ENCODE data around the gene CNTN4. TPM values are rescaled to one million over a fixed set of nuclear protein-coding genes. Genes with fewer than 3 reads are reported as not detected.
A peak's percentile ranks its signal among the peaks of the same experiment; 100 is the strongest.

The CNTN4 gene
- total RNA-seq, 2 donors from 2014 or later, result 3.7 to 4.1 TPM

- ATAC-seq, result no peak
- intact Hi-C loops (cut with DNase I), result no loop called here
- DNase-seq, result no peak
These were observed 444.6 kb downstream of the CNTN4 start for GRCh38 chr3:2543247-2543646.

- intact Hi-C loops (cut with DNase I), result no loop called here
- no peak for ATAC-seq
- no peak for DNase-seq
These were observed 445.5 kb downstream of the CNTN4 start for GRCh38 chr3:2544212-2544611.

DNA sequence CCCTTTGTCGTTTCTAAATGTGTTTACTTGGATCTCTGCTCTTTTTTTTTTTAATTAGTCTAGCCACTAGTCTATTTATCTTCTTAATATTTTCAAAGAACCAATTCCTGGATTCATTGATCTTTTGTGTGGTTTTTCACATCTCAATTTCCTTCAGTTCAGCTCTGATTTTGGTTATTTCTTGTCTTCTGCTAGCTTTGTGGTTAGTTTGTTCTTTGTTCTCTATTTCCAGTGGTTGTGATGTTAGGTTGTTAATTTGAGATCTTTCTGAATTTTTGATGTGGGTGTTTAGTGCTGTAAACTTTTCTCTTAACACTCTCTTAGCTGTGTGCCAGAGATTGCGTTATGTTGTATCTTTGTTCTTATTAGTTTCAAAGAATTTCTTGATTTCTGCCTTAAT, 446.1 kb downstream of the CNTN4 start:
- DNase-seq, result no peak
- ATAC-seq, result no peak
- intact Hi-C loops (cut with DNase I), result no loop called here

DNA sequence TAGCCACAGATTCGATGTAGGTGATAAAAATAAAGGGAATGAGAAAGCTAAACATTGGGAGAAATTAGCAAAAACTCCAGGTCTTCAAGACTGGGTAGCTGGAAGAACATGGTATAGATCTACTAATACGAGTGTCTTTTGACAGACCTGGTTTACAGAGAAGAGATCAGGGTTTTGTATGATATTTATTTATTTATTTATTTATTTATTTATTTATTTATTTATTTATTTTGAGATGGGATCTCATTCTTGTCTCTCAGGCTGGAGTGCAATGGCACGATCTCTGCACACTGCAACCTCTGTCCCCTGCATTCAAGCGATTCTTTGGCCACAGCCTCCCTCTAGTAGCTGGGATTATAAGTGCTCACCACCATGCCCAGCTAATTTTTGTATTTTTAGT, 448.4 kb downstream of the CNTN4 start:
- DNase-seq (no peak), ATAC-seq (no peak)
- intact Hi-C loops (cut with DNase I), result no loop called here

DNA sequence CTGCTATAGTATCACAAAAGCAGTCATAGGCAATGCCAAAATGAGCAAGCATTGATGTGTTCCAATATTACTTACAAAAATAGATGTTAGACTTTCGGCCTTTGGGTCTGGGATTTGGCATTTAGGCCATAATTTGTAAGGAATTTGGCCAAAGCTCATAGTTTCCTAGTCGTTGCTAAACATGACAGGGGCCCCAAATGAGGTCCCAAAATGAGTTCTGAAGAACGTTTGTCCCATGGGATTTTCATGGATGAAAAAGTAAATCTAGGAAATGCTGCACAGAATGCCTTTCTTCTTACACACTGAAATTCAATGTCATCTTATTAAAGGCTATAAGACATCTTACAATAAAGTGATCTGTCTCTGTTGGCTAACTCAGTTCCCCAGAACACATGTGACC, 456.0 kb downstream of the CNTN4 start:
- intact Hi-C loops (cut with DNase I), result no loop called here
- DNase-seq (no peak), ATAC-seq (no peak)

DNA sequence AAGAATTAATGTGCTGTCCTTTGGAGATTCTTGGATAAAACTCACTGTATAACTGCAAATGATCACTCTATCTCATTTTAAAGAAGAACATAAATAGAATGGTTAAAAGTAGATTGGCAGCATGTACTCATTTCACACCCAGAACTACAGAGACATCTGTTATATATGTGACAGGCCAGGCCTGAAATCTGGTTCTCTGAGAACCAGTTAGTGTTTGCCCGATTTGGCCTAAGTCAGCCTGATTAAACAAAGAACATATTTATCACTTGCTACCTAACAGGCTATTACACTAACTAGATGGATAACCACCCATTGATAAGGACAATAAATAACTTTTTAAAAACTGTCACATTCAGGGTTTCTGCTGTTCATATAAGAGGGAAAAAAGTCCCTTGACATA, 460.1 kb downstream of the CNTN4 start:
- intact Hi-C loops (cut with DNase I), result no loop called here
- no peak for ATAC-seq
- no peak for DNase-seq

GRCh38 chr3:2567451-2567850, 468.8 kb downstream of the CNTN4 start:
- intact Hi-C loops (cut with DNase I), result no loop called here
- no peak for ATAC-seq
- DNase-seq, result no peak

GRCh38 chr3:2568156-2568555, 469.5 kb downstream of the CNTN4 start:
- DNase-seq (no peak), ATAC-seq (no peak)
- intact Hi-C loops (cut with DNase I), result no loop called here

DNA sequence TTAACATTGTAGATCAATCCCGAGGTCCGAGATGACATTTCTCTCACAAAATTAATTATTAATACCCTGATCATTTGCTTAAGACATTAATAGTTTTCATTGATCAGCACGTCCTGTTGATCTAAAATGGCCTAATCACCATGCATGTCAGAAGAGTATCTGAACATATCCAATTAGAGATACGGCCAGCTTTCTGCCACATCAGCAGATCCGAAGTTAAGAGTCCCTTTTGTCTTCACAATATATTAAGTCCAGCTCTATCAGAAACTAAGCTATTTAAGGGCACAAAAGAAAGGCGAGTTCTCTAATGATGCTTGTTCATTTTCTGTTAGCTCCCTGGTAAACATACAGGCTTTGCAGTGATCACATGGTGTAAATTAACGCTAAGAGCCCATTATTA, 470.3 kb downstream of the CNTN4 start:
- ATAC-seq, result no peak
- intact Hi-C loops (cut with DNase I), result no loop called here

DNA sequence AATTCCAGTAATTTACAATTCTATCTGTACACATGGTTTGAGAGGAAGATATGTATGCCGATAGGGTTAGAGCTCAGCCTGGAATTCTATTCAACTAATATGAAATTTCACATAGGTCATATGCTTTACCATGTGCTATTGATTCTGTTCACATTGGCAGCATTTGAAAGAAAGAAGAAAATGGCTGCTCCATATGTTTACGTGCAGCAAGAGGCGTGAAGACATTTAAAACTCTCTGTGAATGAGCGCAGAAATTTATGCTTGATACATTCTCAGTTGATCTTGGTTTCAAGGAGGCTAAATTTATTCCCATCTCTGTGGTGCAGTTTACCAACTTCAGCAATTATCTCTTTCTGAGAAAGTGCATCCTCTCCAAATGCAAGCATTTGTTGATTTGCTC, 478.9 kb downstream of the CNTN4 start:
- intact Hi-C loops (cut with DNase I), result no loop called here
- ATAC-seq (no peak), DNase-seq (no peak)

More for the DNA sequence above, 470.3 kb downstream of the CNTN4 start:
- no peak for DNase-seq

GRCh38 chr3:2578560-2578959, 479.9 kb downstream of the CNTN4 start:
- ATAC-seq, result no peak
- intact Hi-C loops (cut with DNase I), result no loop called here

DNA sequence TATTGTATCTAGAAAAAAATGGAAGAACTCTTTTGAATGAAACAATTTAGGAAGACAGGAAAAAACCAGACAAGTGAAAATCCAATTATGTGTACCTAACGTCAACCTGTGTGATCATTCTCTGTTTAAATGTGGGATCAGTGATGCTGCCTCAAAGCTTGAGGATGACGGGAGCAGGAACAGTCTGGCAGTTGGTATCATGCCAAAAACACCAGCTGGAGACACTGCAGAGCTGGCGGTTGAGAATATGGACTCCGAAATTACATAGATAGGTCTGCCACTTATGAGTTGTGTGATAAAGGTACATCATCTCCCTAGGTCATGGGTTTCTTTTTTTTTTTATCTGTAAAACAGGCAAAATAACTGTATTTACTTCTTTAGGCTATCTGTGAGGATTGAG, 480.5 kb downstream of the CNTN4 start:
- ATAC-seq (peak in 1 of 2 donors; percentile 39), DNase-seq (no peak)
- intact Hi-C loops (cut with DNase I), result no loop called here

More at GRCh38 chr3:2578560-2578959, 479.9 kb downstream of the CNTN4 start:
- no peak for DNase-seq

GRCh38 chr3:2583046-2583445, 484.4 kb downstream of the CNTN4 start:
- intact Hi-C loops (cut with DNase I), result no loop called here
- DNase-seq (no peak), ATAC-seq (no peak)

- ATAC-seq (no peak), DNase-seq (no peak)
- intact Hi-C loops (cut with DNase I), result no loop called here
These were observed 490.8 kb downstream of the CNTN4 start for GRCh38 chr3:2589336-2589969.

GRCh38 chr3:2595486-2595885, 496.8 kb downstream of the CNTN4 start:
- no peak for ATAC-seq
- intact Hi-C loops (cut with DNase I), result no loop called here
- DNase-seq, result no peak

DNA sequence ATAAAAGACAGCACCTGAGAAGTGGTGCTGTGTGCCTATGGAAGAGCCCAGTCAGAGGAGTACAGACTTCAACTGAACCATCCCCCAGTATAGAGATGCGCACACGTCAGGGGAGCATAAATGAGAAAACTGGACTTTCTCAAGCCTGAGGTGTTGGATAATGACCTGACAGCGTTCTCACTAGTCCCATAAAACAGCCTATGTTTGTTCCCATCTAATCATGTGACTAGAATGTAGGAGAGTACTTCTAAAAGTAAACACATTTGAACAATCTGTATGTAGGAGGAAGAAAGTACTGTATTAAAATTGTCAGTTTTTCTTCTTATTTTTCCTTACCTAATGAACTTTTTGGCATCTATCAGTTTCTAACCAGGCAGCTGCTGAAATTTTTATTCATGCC, 498.9 kb downstream of the CNTN4 start:
- DNase-seq (no peak), ATAC-seq (no peak)
- intact Hi-C loops (cut with DNase I), result no loop called here

DNA sequence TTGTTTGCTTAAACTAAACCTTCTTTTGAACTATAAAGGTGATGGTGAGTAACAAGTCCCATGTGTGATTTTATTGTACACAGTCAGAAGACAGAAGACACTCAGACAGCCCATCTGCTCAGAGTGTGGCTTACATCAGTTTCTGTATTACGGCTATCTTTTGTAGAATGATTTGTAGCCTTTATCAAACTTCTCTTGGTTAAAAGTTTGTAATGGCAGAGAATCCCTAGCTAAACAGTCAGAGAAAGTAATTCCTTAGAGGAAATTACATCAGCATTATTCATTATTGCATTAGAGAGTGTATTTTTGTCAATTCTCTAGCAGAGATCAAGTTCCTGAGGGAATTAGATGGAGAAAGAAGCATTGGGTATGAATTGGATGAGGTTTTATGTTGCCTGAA, 500.8 kb downstream of the CNTN4 start:
- ATAC-seq (peak in 1 of 2 donors; percentile 47), DNase-seq (no peak)
- intact Hi-C loops (cut with DNase I), result no loop called here

DNA sequence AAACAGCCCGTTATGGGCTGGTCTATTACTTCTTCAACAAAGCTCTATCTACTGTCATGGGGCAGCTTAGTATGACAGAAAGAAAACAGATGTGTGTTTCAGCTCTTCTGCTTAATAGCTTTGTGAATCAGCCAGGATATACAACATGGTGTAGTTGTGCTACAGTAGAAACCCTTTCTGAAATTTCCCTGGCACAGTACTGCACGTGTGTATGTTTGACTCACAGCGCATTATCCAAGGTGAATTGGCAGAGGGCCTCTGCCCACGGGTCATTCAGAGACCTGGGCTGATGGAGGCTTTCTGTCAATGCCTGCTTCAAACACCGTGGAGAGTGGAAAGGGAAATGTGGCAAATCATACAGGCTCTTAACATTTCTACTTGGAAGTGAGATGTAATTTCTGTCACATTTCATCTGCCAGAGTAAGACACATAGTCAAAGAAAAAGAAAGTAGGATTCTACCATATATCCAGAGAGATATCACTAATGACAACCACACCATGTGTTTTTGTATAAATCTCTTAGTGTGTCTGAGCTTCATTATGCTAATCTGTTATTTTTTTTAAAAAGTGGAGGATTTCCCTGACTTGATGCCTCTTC, 505.1 kb downstream of the CNTN4 start:
- DNase-seq, result no peak
- peak; percentile 81 to 87 for ATAC-seq
- intact Hi-C loops (cut with DNase I), result no loop called here

- no peak for ATAC-seq
- DNase-seq, result no peak
These were observed 515.9 kb downstream of the CNTN4 start for GRCh38 chr3:2614578-2614977.

DNA sequence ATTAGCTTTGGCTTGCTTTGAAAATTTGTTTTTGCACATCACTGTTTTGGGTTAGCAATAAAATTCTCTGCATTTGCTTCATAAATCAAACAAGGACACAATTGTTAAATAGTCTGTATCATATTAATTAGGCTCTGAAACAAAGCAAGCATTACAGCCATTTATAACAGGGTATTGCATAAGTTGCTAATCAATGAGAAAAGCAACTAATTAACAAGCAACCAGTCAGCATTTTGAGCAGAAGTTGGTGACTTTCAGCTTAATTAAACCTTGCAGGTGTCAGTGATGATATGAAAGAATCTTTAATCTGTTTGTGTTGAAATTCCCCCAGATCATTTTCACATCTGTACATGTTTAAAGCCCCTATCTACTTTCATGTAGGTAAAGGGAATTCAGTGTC, 516.4 kb downstream of the CNTN4 start:
- DNase-seq (no peak), ATAC-seq (no peak)
- intact Hi-C loops (cut with DNase I), result no loop called here

More at GRCh38 chr3:2614578-2614977, 515.9 kb downstream of the CNTN4 start:
- intact Hi-C loops (cut with DNase I), result no loop called here

GRCh38 chr3:2623436-2623835, 524.8 kb downstream of the CNTN4 start:
- intact Hi-C loops (cut with DNase I), result no loop called here
- no peak for ATAC-seq
- DNase-seq, result no peak
